Hematopoietic multipotent progenitor cell treated with erythropoietin and hydrocortisone succinate and interleukin-3 and kit ligand, for 8 days (in vitro differentiated cells): Measurements from ENCODE around the gene TMCO6.
"Not testable (repeated sequence)": the region's sequence is repeated elsewhere in the genome, so short reads cannot be mapped to it uniquely, and the experiment has no call there.

Experiments used
- DNase-seq: peaks from one replicate; pipeline ENCODE4 v3.0.0-alpha.2; 2015

The TMCO6 gene

GRCh38 chr5:140639148-140639981, at the start of gene TMCO6:
TMCO6 (plus strand) TSS chr5:140639451; CDS start chr5:140639528, 77 bp downstream.
- DNase-seq: peak; percentile 98

- DNase-seq: no peak
Measured at GRCh38 chr5:140590861-140591260, 48.4 kb upstream of the TMCO6 start.

GRCh38 chr5:140591747-140592372, 47.4 kb upstream of the TMCO6 start:
- DNase-seq: no peak

GRCh38 chr5:140593070-140593469, 46.2 kb upstream of the TMCO6 start:
- DNase-seq: not testable (repeated sequence)

GRCh38 chr5:140594169-140594568, 45.1 kb upstream of the TMCO6 start:
- DNase-seq: no peak

GRCh38 chr5:140595538-140596300, 43.5 kb upstream of the TMCO6 start:
- DNase-seq: peak; percentile 62

GRCh38 chr5:140596321-140596741, 42.9 kb upstream of the TMCO6 start:
- no peak for DNase-seq

- DNase-seq: no peak
Measured at GRCh38 chr5:140598836-140599235, 40.4 kb upstream of the TMCO6 start.

- DNase-seq: no peak
Measured at GRCh38 chr5:140600096-140600495, 39.2 kb upstream of the TMCO6 start.

- DNase-seq: no peak
Measured at GRCh38 chr5:140602147-140602546, 37.1 kb upstream of the TMCO6 start.

GRCh38 chr5:140603446-140603698, 35.9 kb upstream of the TMCO6 start:
- DNase-seq: not testable (repeated sequence)

GRCh38 chr5:140603734-140604133, 35.5 kb upstream of the TMCO6 start:
- no peak for DNase-seq

- no peak for DNase-seq
Measured at GRCh38 chr5:140605879-140606278, 33.4 kb upstream of the TMCO6 start.

GRCh38 chr5:140607031-140607430, 32.2 kb upstream of the TMCO6 start:
- DNase-seq: no peak

- DNase-seq: no peak
Measured at GRCh38 chr5:140608722-140609121, 30.5 kb upstream of the TMCO6 start.

GRCh38 chr5:140609126-140609525, 30.1 kb upstream of the TMCO6 start:
- DNase-seq: no peak

- DNase-seq: peak; percentile 90
Measured at GRCh38 chr5:140611020-140611521, 28.2 kb upstream of the TMCO6 start.

GRCh38 chr5:140622301-140622700, 16.9 kb upstream of the TMCO6 start:
- DNase-seq: no peak

GRCh38 chr5:140623061-140623460, 16.2 kb upstream of the TMCO6 start:
- not testable (repeated sequence) for DNase-seq

- DNase-seq: not testable (repeated sequence)
Measured at GRCh38 chr5:140624886-140625285, 14.4 kb upstream of the TMCO6 start.

GRCh38 chr5:140627972-140628371, 11.3 kb upstream of the TMCO6 start:
- no peak for DNase-seq

GRCh38 chr5:140628711-140629110, 10.5 kb upstream of the TMCO6 start:
- no peak for DNase-seq

GRCh38 chr5:140630292-140631035, 8.8 kb upstream of the TMCO6 start:
- DNase-seq: no peak
